Mucosa of gallbladder (tissue), 1 donor: ENCODE measurements around the gene GRM2. TPM values are rescaled to one million over a fixed set of nuclear protein-coding genes. Genes with fewer than 3 reads are reported as not detected.

Experiments used
- DNase-seq: peaks from one replicate; pipeline ENCODE4 v3.0.0-alpha.2; 2020; ENCODE audit warnings: low spot score
- total RNA-seq: library from RNA; stranded (reverse); gene quantifications from one replicate; pipeline ENCODE4 v1.2.1, GENCODE V29; 2021
- donor health status: DM: no; HTN: no; CAD: no.

Gene GRM2
- 0.29 TPM for total RNA-seq

GRCh38 chr3:51706788-51707731 is at the start of gene GRM2:
Gene GRM2 (plus strand): TSS chr3:51707068. CDS start chr3:51708984, 1,916 bp downstream.
- DNase-seq = peak; percentile 80

GRCh38 chr3:51657234-51657633 is 49.6 kb upstream of the GRM2 start:
- DNase-seq = no peak

- DNase-seq = no peak
These were observed 46.9 kb upstream of the GRM2 start for GRCh38 chr3:51659942-51660341.

GRCh38 chr3:51662456-51662855 is 44.4 kb upstream of the GRM2 start:
- DNase-seq = no peak

GRCh38 chr3:51668756-51669155 is 38.1 kb upstream of the GRM2 start:
- no peak for DNase-seq

GRCh38 chr3:51669241-51670052 is 37.4 kb upstream of the GRM2 start:
- peak; percentile 88 for DNase-seq

GRCh38 chr3:51670053-51670822 is 36.6 kb upstream of the GRM2 start:
- DNase-seq = no peak

- DNase-seq = peak; percentile 91
These were observed 35.8 kb upstream of the GRM2 start, which contains the start of gene TEX264 for GRCh38 chr3:51670823-51671733. Gene TEX264 (plus strand): TSS chr3:51671252. CDS start chr3:51674305, 3,053 bp downstream.

GRCh38 chr3:51671734-51672475 is 35.0 kb upstream of the GRM2 start:
- peak; percentile 61 for DNase-seq

- no peak for DNase-seq
These were observed 33.6 kb upstream of the GRM2 start for GRCh38 chr3:51673181-51673801.

- DNase-seq = no peak
These were observed 32.8 kb upstream of the GRM2 start for GRCh38 chr3:51673802-51674654.

GRCh38 chr3:51675201-51675611 is 31.7 kb upstream of the GRM2 start:
- no peak for DNase-seq

GRCh38 chr3:51676102-51676640 is 30.7 kb upstream of the GRM2 start:
- DNase-seq = no peak

GRCh38 chr3:51677358-51677757 is 29.5 kb upstream of the GRM2 start:
- no peak for DNase-seq

GRCh38 chr3:51678186-51678585 is 28.7 kb upstream of the GRM2 start:
- DNase-seq = no peak

GRCh38 chr3:51678641-51679040 is 28.2 kb upstream of the GRM2 start:
- no peak for DNase-seq

GRCh38 chr3:51679318-51679717 is 27.6 kb upstream of the GRM2 start:
- no peak for DNase-seq

GRCh38 chr3:51679777-51680176 is 27.1 kb upstream of the GRM2 start:
- DNase-seq = no peak
